CD4-positive, CD25-positive, alpha-beta regulatory T cell (primary cell): Measurements from ENCODE around the gene SP3. TPM values are rescaled to one million over a fixed set of nuclear protein-coding genes. Genes with fewer than 3 reads are reported as not detected.

Experiments
- ATAC-seq, 2 donors: fragments of 150-1000 bp; cut with Tn5 transposase; one replicate each; pipeline ENCODE4 v1.10.0; 2021; ENCODE audit warnings: low read depth in 2 of 2, moderate number of reproducible peaks in 2 of 2, moderate library complexity in 1 of 2
- DNase-seq, 3 donors: peaks; one replicate each; pipeline versions ENCODE4 v3.0.0 to v3.0.0-alpha.2; 2012 to 2022; ENCODE audit warnings: mixed read lengths in 1 of 3
- H3K27ac ChIP-seq: one replicate; pipeline ENCODE4 v1.7.0; 2013; ENCODE audit warnings: mild to moderate bottlenecking, low read length; ENCODE audit not compliant: insufficient read depth, poor library complexity, severe bottlenecking
- H3K27me3 ChIP-seq: one replicate; pipeline ENCODE4 v1.7.0; 2013; ENCODE audit warnings: low read length; ENCODE audit not compliant: control insufficient read depth, insufficient read depth
- H3K36me3 ChIP-seq: one replicate; pipeline ENCODE4 v1.7.0; 2013; ENCODE audit warnings: mild to moderate bottlenecking, low read length, moderate library complexity; ENCODE audit not compliant: control insufficient read depth, insufficient read depth
- H3K4me1 ChIP-seq: 2 replicates; pipeline ENCODE4 v1.7.0; 2013; ENCODE audit warnings: mild to moderate bottlenecking, low read length; ENCODE audit not compliant: insufficient read depth, control insufficient read depth, poor library complexity, severe bottlenecking
- H3K4me3 ChIP-seq: one replicate; pipeline ENCODE4 v1.7.0; 2013; ENCODE audit warnings: low read depth, mild to moderate bottlenecking, low read length, moderate library complexity
- H3K9me3 ChIP-seq, 2 experiments: 1 replicate in 1 of 2; 2 replicates in 1 of 2; pipeline ENCODE4 v1.7.0; 2013; ENCODE audit warnings: low read length in 2 of 2, mild to moderate bottlenecking in 1 of 2, moderate library complexity in 1 of 2; ENCODE audit not compliant: control insufficient read depth in 2 of 2
- H3K27ac Mint-ChIP-seq, 3 donors: one replicate each; pipeline ENCODE4 v1.8.0; 2020 to 2022; ENCODE audit warnings: mild to moderate bottlenecking in 3 of 3, mixed read lengths in 3 of 3, moderate library complexity in 2 of 3
- H3K27me3 Mint-ChIP-seq: one replicate; pipeline ENCODE4 v1.8.0; 2022; ENCODE audit warnings: mild to moderate bottlenecking, mixed read lengths
- H3K36me3 Mint-ChIP-seq: one replicate; pipeline ENCODE4 v1.8.0; 2020; ENCODE audit warnings: mixed read lengths
- H3K4me1 Mint-ChIP-seq, 4 donors: one replicate each; pipeline ENCODE4 v1.8.0; 2020 to 2022; ENCODE audit warnings: mixed read lengths in 4 of 4, mild to moderate bottlenecking in 1 of 4
- H3K4me3 Mint-ChIP-seq, 4 donors: one replicate each; pipeline ENCODE4 v1.8.0; 2020 to 2022; ENCODE audit warnings: mild to moderate bottlenecking in 4 of 4, mixed read lengths in 4 of 4, moderate library complexity in 3 of 4
- H3K9me3 Mint-ChIP-seq, 7 donors: one replicate each; pipeline ENCODE4 v1.8.0; 2020 to 2022; ENCODE audit warnings: mixed read lengths in 7 of 7, mild to moderate bottlenecking in 3 of 7, moderate library complexity in 2 of 7
- polyA plus RNA-seq, 4 donors: library from polyadenylated mRNA; unstranded; fragments of 300-500 nt; fragmentation: Illumina TruSeq; gene quantifications; one replicate each; pipeline ENCODE4 v1.2.3, GENCODE V29; 2021
- total RNA-seq: library from RNA; stranded (reverse); gene quantifications from one replicate; pipeline ENCODE4 v1.2.3, GENCODE V29; 2022

Gene SP3
- total and polyA plus RNA-seq, 5 donors from 2014 or later, result 65.9 to 153 (median 81.6) TPM

- Histone ChIP-seq H3K36me3 (peaks cover 8% of the 10 kb centered on the region), H3K4me1 (peaks cover 72% of the 10 kb centered on the region), H3K27me3 (no peaks in the 10 kb centered on the region), H3K4me3 (peak overlapping the region; percentile 43), H3K9me3 (no peaks in the 10 kb centered on the region), H3K27ac (no peak overlapping the region)
- no peaks in the 10 kb centered on the region for H3K9me3 Mint-ChIP-seq
- no peaks in the 10 kb centered on the region for H3K27me3 Mint-ChIP-seq
- ATAC-seq (no peak), DNase-seq (no peak)
- peaks cover 7% of the 10 kb centered on the region for H3K36me3 Mint-ChIP-seq
- H3K4me1 Mint-ChIP-seq, result peaks cover 31 to 61% (median 44%) of the 10 kb centered on the region in 4 donors
- H3K4me3 Mint-ChIP-seq, result peak overlapping the region; percentile 14 to 67 (median 45)
- peak overlapping the region in 1 of 3 donors; percentile 62 for H3K27ac Mint-ChIP-seq
Measured at GRCh38 chr2:173938700-173939384, 26.3 kb downstream of the SP3 start.

DNA sequence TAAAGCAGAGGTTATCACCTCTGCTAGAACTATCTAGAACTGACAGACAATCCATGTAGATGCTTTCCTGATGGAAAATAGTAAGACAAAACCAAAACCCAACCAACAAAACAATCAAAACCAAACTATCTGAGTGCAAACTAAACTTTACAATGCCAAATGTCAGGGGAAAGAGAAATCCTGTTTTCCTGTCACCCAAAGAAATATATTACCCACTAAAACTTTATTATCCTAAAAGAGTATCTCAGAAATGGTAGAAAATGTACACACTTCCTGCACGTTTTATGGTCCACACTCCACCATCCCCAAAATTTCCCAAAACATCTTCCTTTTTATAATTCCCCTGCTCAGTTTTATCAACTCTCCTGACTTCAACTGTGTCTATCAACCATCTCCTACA is 29.9 kb downstream of the SP3 start:
- Histone ChIP-seq H3K27ac (no peak overlapping the region), H3K36me3 (peaks cover 21% of the 10 kb centered on the region), H3K27me3 (no peaks in the 10 kb centered on the region), H3K4me1 (peaks cover 40% of the 10 kb centered on the region), H3K4me3 (peak overlapping the region; percentile 1), H3K9me3 (no peaks in the 10 kb centered on the region)
- Mint-ChIP-seq H3K9me3 (no peaks in the 10 kb centered on the region), H3K27me3 (no peaks in the 10 kb centered on the region), H3K4me3 (peak overlapping the region in 1 of 4 donors; percentile 43), H3K27ac (no peak overlapping the region), H3K4me1 (peaks cover 9 to 51% (median 31%) of the 10 kb centered on the region in 4 donors), H3K36me3 (peaks cover 7% of the 10 kb centered on the region)
- no peak for DNase-seq
- no peak for ATAC-seq

DNA sequence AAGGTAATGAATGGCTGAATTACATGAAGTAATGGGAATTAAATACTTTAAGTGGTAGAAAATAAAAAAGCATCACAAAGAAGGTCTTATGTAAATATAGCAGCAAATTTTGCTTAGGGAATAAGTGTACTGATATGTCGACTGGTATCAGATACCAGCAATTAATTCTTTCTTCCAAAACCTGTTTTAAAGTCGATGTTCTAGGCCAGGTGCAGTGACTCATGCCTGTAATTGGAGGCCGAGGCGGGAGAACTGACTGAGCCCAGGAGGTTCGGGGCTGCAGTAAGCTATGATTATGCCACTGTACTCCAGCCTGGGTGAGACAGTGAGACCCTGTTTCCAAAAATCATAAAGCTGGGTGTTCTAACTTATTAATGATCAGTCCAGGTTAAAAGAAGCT is 30.3 kb downstream of the SP3 start:
- Mint-ChIP-seq H3K36me3 (peaks cover 8% of the 10 kb centered on the region), H3K4me1 (peaks cover 9 to 50% (median 32%) of the 10 kb centered on the region in 4 donors), H3K27me3 (no peaks in the 10 kb centered on the region), H3K9me3 (no peaks in the 10 kb centered on the region), H3K27ac (peak overlapping the region in 1 of 3 donors; percentile 63), H3K4me3 (peak overlapping the region in 2 of 4 donors; percentile 37 to 43)
- H3K36me3 ChIP-seq, result peaks cover 21% of the 10 kb centered on the region
- DNase-seq, result no peak
- H3K4me3 ChIP-seq, result peak overlapping the region; percentile 30
- H3K27ac ChIP-seq, result no peak overlapping the region
- no peak for ATAC-seq
- no peaks in the 10 kb centered on the region for H3K9me3 ChIP-seq
- H3K4me1 ChIP-seq, result peaks cover 39% of the 10 kb centered on the region
- no peaks in the 10 kb centered on the region for H3K27me3 ChIP-seq

DNA sequence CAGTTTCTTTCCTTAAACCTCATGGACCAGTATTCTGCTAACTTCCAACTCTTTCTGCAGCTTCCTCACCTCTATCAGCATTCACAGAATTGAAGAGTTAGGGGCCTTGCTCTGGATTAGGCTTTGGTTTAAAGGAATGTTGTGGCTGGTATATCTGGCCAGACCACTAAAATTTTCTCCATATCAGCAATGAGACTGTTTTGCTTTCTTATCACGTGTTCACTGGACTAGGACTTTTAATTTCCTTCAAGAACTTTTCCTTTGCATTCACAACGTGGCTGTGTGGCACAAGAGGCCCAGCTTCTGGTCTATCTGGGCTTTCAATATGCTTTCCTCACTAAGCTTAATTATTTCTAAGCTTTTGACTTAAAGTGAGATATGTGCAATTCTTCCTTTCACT is 33.4 kb downstream of the SP3 start:
- H3K9me3 Mint-ChIP-seq, result no peaks in the 10 kb centered on the region

GRCh38 chr2:173929441-173929840 is 35.7 kb downstream of the SP3 start:
- H3K4me3 ChIP-seq, result no peak overlapping the region
- no peaks in the 10 kb centered on the region for H3K27me3 Mint-ChIP-seq
- H3K4me3 Mint-ChIP-seq, result peak overlapping the region in 1 of 4 donors; percentile 5
- H3K27me3 ChIP-seq, result no peaks in the 10 kb centered on the region
- H3K9me3 Mint-ChIP-seq, result no peaks in the 10 kb centered on the region
- H3K36me3 Mint-ChIP-seq, result peaks cover 31% of the 10 kb centered on the region
- no peak for DNase-seq
- H3K27ac ChIP-seq, result no peak overlapping the region
- peaks cover 19% of the 10 kb centered on the region for H3K36me3 ChIP-seq
- peaks cover 50 to 70% (median 54%) of the 10 kb centered on the region in 4 donors for H3K4me1 Mint-ChIP-seq
- H3K27ac Mint-ChIP-seq, result peak overlapping the region in 2 of 3 donors; percentile 71 to 86
- H3K9me3 ChIP-seq, result no peaks in the 10 kb centered on the region
- ATAC-seq, result no peak
- H3K4me1 ChIP-seq, result peaks cover 25% of the 10 kb centered on the region

More for the DNA sequence above, 33.4 kb downstream of the SP3 start:
- peaks cover 30% of the 10 kb centered on the region for H3K36me3 Mint-ChIP-seq
- no peaks in the 10 kb centered on the region for H3K27me3 ChIP-seq
- H3K27ac ChIP-seq, result no peak overlapping the region
- peak overlapping the region in 2 of 4 donors; percentile 24 to 69 for H3K4me3 Mint-ChIP-seq
- no peaks in the 10 kb centered on the region for H3K27me3 Mint-ChIP-seq
- H3K9me3 ChIP-seq, result no peaks in the 10 kb centered on the region
- peaks cover 24% of the 10 kb centered on the region for H3K36me3 ChIP-seq
- ATAC-seq (no peak), DNase-seq (no peak)
- H3K4me1 Mint-ChIP-seq, result peaks cover 34 to 54% (median 39%) of the 10 kb centered on the region in 4 donors
- H3K27ac Mint-ChIP-seq, result peak overlapping the region in 2 of 3 donors; percentile 18 to 78
- no peak overlapping the region for H3K4me3 ChIP-seq
- peaks cover 33% of the 10 kb centered on the region for H3K4me1 ChIP-seq

DNA sequence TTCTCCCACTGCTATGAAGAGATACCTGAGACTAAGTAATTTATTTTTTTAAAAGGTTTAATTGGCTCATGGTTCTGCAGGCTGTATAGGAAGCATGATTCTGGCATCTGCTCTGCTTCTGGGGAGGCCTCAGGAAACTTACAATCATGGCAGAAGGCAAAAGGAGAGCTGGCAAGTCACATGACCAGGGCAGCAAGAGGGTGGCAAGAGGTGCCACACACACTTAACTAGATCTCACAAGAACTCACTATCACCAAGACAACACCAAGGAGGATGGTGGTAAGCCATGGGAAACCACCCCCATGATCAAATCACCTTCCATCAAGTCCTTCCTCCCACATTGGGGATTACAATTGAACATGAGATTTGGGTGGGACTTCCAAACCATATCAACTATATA is 38.3 kb downstream of the SP3 start:
- Histone ChIP-seq H3K36me3 (peaks cover 10% of the 10 kb centered on the region), H3K4me1 (peaks cover 30% of the 10 kb centered on the region), H3K27me3 (no peaks in the 10 kb centered on the region), H3K27ac (no peak overlapping the region), H3K9me3 (no peaks in the 10 kb centered on the region), H3K4me3 (no peak overlapping the region)
- peaks cover 65 to 83% (median 77%) of the 10 kb centered on the region in 4 donors for H3K4me1 Mint-ChIP-seq
- H3K27ac Mint-ChIP-seq, result peak overlapping the region in 2 of 3 donors; percentile 39 to 77
- H3K4me3 Mint-ChIP-seq, result peak overlapping the region in 1 of 4 donors; percentile 14
- H3K36me3 Mint-ChIP-seq, result peaks cover 28% of the 10 kb centered on the region
- no peak for DNase-seq
- no peaks in the 10 kb centered on the region for H3K9me3 Mint-ChIP-seq
- no peak for ATAC-seq
- H3K27me3 Mint-ChIP-seq, result no peaks in the 10 kb centered on the region

DNA sequence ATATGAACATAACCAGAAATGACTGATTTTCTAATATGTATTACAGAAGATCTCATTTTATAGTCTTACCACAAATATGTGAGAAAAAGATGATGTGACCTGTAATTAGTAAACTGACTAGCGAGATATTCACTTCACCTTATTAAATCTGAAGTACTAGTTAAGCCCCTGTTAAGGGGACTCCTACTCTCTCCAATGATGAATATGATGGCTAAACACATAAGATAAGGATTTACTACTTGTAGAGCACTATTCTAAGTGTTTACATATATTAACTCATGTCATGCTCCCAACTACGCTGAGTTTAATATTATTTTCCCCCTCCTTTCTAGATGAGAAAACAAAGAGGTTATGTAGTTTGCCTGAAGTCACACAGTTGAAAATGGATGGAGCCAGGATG is 40.9 kb downstream of the SP3 start:
- Histone ChIP-seq H3K9me3 (no peaks in the 10 kb centered on the region), H3K27ac (peak overlapping the region; percentile 35), H3K4me3 (peak overlapping the region; percentile 26), H3K27me3 (no peaks in the 10 kb centered on the region), H3K36me3 (peaks cover 3% of the 10 kb centered on the region), H3K4me1 (peaks cover 32% of the 10 kb centered on the region)
- Mint-ChIP-seq H3K27ac (peak overlapping the region in 2 of 3 donors; percentile 15 to 52), H3K4me3 (peak overlapping the region in 3 of 4 donors; percentile 5 to 21 (median 18)), H3K4me1 (peaks cover 59 to 84% (median 75%) of the 10 kb centered on the region in 4 donors), H3K9me3 (no peaks in the 10 kb centered on the region), H3K27me3 (no peaks in the 10 kb centered on the region), H3K36me3 (peaks cover 22% of the 10 kb centered on the region)
- DNase-seq (no peak), ATAC-seq (no peak)

- Histone ChIP-seq H3K9me3 (no peaks in the 10 kb centered on the region), H3K27ac (peak overlapping the region; percentile 14), H3K27me3 (no peaks in the 10 kb centered on the region), H3K4me3 (peak overlapping the region; percentile 9), H3K4me1 (peaks cover 36% of the 10 kb centered on the region), H3K36me3 (peaks cover 15% of the 10 kb centered on the region)
- H3K36me3 Mint-ChIP-seq, result peaks cover 22% of the 10 kb centered on the region
- peak overlapping the region; percentile 23 to 78 (median 57) for H3K27ac Mint-ChIP-seq
- H3K27me3 Mint-ChIP-seq, result no peaks in the 10 kb centered on the region
- peaks cover 63 to 80% (median 72%) of the 10 kb centered on the region in 4 donors for H3K4me1 Mint-ChIP-seq
- H3K9me3 Mint-ChIP-seq, result no peaks in the 10 kb centered on the region
- ATAC-seq (no peak), DNase-seq (no peak)
- peak overlapping the region in 2 of 4 donors; percentile 1 for H3K4me3 Mint-ChIP-seq
Measured at GRCh38 chr2:173922760-173923159, 42.4 kb downstream of the SP3 start.
